SU-DHL-6 (cell line): Measurements from ENCODE around the gene ANKRD34A.

Experiments
- H2AFZ ChIP-seq: fragments of 200-600 bp; sonication (generic); 2 replicates; pipeline ENCODE4 v1.6.1; 2014; ENCODE audit warnings: low read depth, mild to moderate bottlenecking, moderate library complexity, mixed read lengths, antibody characterized with exemption, low read length; ENCODE audit not compliant: severe bottlenecking
- H3F3A ChIP-seq: fragments of 200-600 bp; shearing (Covaris generic); 2 replicates; pipeline ENCODE4 v1.6.0; 2016; ENCODE audit warnings: antibody characterized with exemption, mild to moderate bottlenecking; ENCODE audit not compliant: insufficient read depth
- H3K27ac ChIP-seq: fragments of 200-600 bp; sonication (generic); 2 replicates; pipeline ENCODE4 v1.5.1; 2016; ENCODE audit warnings: low read depth, mild to moderate bottlenecking, low read length, moderate library complexity, mixed read lengths
- H3K27me3 ChIP-seq: fragments of 200-600 bp; sonication (generic), shearing (Covaris generic); 2 replicates; pipeline ENCODE4 v1.6.0; 2014; ENCODE audit warnings: mild to moderate bottlenecking, low read length
- H3K36me3 ChIP-seq: fragments of 200-600 bp; sonication (generic); 2 replicates; pipeline ENCODE4 v1.6.1; 2014; ENCODE audit warnings: mild to moderate bottlenecking, low read length, mixed read lengths
- H3K4me2 ChIP-seq: fragments of 300-600, 200-600 bp; shearing (Covaris generic), sonication (generic); 2 replicates; pipeline ENCODE4 v1.6.0; 2014; ENCODE audit warnings: low read length, low read depth, mild to moderate bottlenecking; ENCODE audit not compliant: poor library complexity, severe bottlenecking
- H3K4me3 ChIP-seq: fragments of 200-600 bp; sonication (generic); 2 replicates; pipeline ENCODE4 v1.5.1; 2014; ENCODE audit warnings: antibody characterized with exemption, low read length, mild to moderate bottlenecking, mixed read lengths; ENCODE audit not compliant: insufficient read depth, poor library complexity, severe bottlenecking
- H3K79me2 ChIP-seq: fragments of 200-600 bp; sonication (generic); 2 replicates; pipeline ENCODE4 v1.6.1; 2014; ENCODE audit warnings: mild to moderate bottlenecking, low read length, moderate library complexity; ENCODE audit not compliant: insufficient read depth
- H3K9ac ChIP-seq: fragments of 200-600 bp; sonication (generic); 2 replicates; pipeline ENCODE4 v1.7.0; 2014; ENCODE audit warnings: mild to moderate bottlenecking, low read length
- H3K9me2 ChIP-seq: fragments of 200-600 bp; sonication (generic); replicated peaks from 2 replicates; pipeline ENCODE4 v1.6.1; 2014; ENCODE audit warnings: low read length; ENCODE audit not compliant: insufficient read depth
- H3K9me3 ChIP-seq: fragments of 200-600 bp; sonication (generic); 2 replicates; pipeline ENCODE4 v1.6.1; 2014; ENCODE audit warnings: low read length, mixed read lengths; ENCODE audit not compliant: insufficient read depth
- H4K20me1 ChIP-seq: fragments of 200-600 bp; sonication (generic); 2 replicates; pipeline ENCODE4 v1.6.1; 2014; ENCODE audit warnings: low read depth, mild to moderate bottlenecking, antibody characterized with exemption, low read length, moderate library complexity, mixed read lengths
- CTCF ChIP-seq: fragments of 200-600 bp; sonication (generic); IDR thresholded peaks from one replicate; pipeline ENCODE4 v1.5.1; 2017; ENCODE audit warnings: antibody characterized with exemption, mild to moderate bottlenecking, low read length, moderate library complexity; ENCODE audit not compliant: insufficient read depth, poor library complexity, severe bottlenecking
- EZH2phosphoT487 ChIP-seq: fragments of 200-600 bp; sonication (generic), shearing (Covaris generic); conservative IDR thresholded peaks from 2 replicates; pipeline ENCODE4 v1.6.1; 2018; ENCODE audit warnings: mild to moderate bottlenecking, antibody characterized with exemption, low read length, moderate library complexity, mixed read lengths

The ANKRD34A gene

DNA sequence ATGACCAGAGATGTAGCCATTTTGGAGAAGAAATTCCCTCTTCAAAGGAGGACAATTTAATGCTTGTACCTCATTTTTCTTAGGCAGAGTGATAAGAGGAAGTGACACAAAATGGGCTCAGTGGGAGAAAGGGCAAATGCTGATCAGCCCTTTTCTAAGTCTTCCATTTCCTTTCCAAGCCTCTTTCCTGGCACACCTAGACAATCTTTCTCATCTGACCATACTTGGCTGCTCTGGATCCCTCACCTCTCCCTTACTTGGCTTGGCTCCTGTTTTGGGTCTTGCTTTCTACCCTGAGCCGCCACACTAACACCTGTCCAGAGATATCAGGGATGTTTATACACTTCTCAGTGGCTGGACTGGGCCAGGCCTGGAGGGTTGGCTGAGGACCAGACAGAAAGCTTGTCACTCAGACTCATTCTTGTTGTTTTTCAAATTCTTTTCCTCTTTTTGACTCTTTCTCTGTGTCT is 18.9 kb upstream of the ANKRD34A start:
- Histone ChIP-seq H3K27me3 (no peaks in the 10 kb centered on the region), H3K9ac (no peak overlapping the region), H3K79me2 (no peaks in the 10 kb centered on the region), H4K20me1 (no peaks in the 10 kb centered on the region), H3K36me3 (no peaks in the 10 kb centered on the region), H2AFZ (no peak overlapping the region), H3K4me2 (no peak overlapping the region), H3F3A (0 out of 2 replicates have a peak, but pooled peaks cover 3% of the 10 kb centered on the region), H3K9me2 (no peaks in the 10 kb centered on the region), H3K27ac (no peak overlapping the region), H3K9me3 (no peaks in the 10 kb centered on the region), H3K4me3 (no peak overlapping the region)
- TF ChIP-seq CTCF (no peak), EZH2phosphoT487 (no peak)

DNA sequence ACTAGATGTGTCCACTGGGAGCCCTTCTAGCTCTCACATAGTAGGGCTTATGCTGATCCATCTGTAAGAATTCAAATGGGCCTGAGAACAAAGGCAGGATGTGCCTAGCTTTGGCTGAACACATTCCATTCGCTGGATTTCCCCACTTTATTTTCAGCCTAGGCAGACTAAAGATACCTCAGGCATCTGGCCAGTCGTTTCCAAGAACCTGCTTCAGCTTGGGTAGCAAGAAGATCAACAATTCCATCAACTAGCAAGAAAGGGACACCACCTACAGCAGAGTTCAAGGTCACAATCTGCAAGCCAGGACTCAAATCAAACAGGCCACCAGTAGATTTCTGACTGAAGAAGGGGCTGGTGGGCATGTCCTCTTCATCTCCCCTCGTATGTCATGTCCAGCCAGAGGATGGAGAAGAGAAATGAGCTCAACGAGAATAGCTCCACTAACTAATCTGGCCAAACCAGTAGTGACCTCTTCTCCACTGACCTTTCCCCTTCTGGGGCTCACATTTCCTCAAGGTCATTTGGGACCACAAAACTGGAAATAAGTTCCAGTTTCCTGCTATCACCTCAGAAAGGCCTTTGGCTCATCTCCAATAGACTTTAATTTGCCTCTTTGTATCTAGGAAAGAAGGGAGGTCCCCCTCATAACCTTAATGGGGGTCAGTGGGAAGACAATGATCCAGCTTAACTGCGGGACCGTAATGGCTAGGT is 17.8 kb upstream of the ANKRD34A start:
- H3K4me3 ChIP-seq: no peak overlapping the region
- H4K20me1 ChIP-seq: no peaks in the 10 kb centered on the region
- TF ChIP-seq CTCF: no peak
- TF ChIP-seq EZH2phosphoT487: no peak
- no peak overlapping the region for H3K9ac ChIP-seq
- no peaks in the 10 kb centered on the region for H3K9me2 ChIP-seq
- no peaks in the 10 kb centered on the region for H3K27me3 ChIP-seq
- H2AFZ ChIP-seq: no peak overlapping the region
- H3K79me2 ChIP-seq: no peaks in the 10 kb centered on the region
- no peak overlapping the region for H3K27ac ChIP-seq
- H3K9me3 ChIP-seq: no peaks in the 10 kb centered on the region
- 0 out of 2 replicates have a peak, but pooled peaks cover 3% of the 10 kb centered on the region for H3F3A ChIP-seq
- H3K4me2 ChIP-seq: no peak overlapping the region
- no peaks in the 10 kb centered on the region for H3K36me3 ChIP-seq

DNA sequence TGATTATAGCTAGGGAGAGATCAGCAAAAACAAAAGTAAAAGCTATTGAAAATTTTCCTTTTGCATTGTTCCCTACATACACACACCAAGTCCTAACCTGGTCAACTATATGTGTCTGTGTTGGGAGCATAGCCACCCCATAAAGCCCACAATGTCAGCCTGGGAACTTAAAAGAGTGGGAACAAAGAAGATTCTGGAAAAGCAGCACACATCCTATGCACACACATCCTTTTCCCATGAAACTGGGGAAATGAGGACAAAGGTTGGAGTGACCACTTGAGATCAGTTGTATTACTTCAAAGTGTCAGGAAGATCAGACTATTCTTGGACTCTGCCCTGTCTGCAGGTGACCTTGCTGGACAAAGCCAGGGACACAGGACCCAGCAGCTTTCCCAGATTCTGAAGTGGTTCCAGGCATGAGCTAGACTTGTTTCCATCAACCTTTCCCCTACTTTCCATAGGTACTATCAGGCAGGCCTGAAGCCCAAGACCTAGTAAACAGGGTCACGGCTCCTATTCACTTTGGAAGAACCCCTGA is 16.2 kb upstream of the ANKRD34A start:
- no peaks in the 10 kb centered on the region for H3K27me3 ChIP-seq
- H3K27ac ChIP-seq: 0 out of 2 replicates have a peak overlapping the region, but pooled peaks have one; percentile 48
- no peaks in the 10 kb centered on the region for H3K79me2 ChIP-seq
- H3F3A ChIP-seq: 0 out of 2 replicates have a peak, but pooled peaks cover 3% of the 10 kb centered on the region
- TF ChIP-seq EZH2phosphoT487: no peak
- no peak for TF ChIP-seq CTCF
- H2AFZ ChIP-seq: no peak overlapping the region
- H3K9me3 ChIP-seq: no peaks in the 10 kb centered on the region
- H3K36me3 ChIP-seq: no peaks in the 10 kb centered on the region
- no peak overlapping the region for H3K4me3 ChIP-seq
- no peaks in the 10 kb centered on the region for H3K9me2 ChIP-seq
- H3K9ac ChIP-seq: no peak overlapping the region
- no peak overlapping the region for H3K4me2 ChIP-seq
- no peaks in the 10 kb centered on the region for H4K20me1 ChIP-seq
